Uterus (tissue), 2 donors: ENCODE data around the gene RAN.

Experiments
- CTCF ChIP-seq, 4 experiments: fragments of 200-600 bp in 2 of 4; fragments of 450-650 bp in 2 of 4; sonication (generic) in 2 of 4; IDR thresholded peaks; one replicate each; pipeline ENCODE4 v1.5.1; 2016 to 2019; ENCODE audit warnings: antibody characterized with exemption in 4 of 4, mild to moderate bottlenecking in 2 of 4, moderate library complexity in 1 of 4
- POLR2A ChIP-seq, 2 donors: fragments of 450-650 bp; IDR thresholded peaks; one replicate each; pipeline ENCODE4 v1.6.1; 2016; ENCODE audit warnings: antibody characterized with exemption in 2 of 2, mild to moderate bottlenecking in 1 of 2, moderate library complexity in 1 of 2

- TF ChIP-seq CTCF (IDR thresholded peaks at IDR 0.05) (no peak), POLR2A (IDR thresholded peaks at IDR 0.05) (no peak)
Observed at GRCh38 chr12:130858084-130858483, 13.8 kb upstream of the RAN start.
